K562 (cell line): Measurements from ENCODE around the gene HDGFL2. TPM values are rescaled to one million over a fixed set of nuclear protein-coding genes. Genes with fewer than 3 reads are reported as not detected.
A peak's percentile ranks its signal among the peaks of the same experiment; 100 is the strongest.

Experiments
- ATAC-seq: fragments of 200-7000 bp; cut with Tn5 transposase; 3 replicates; pipeline ENCODE4 v1.9.1; 2020; ENCODE audit warnings: moderate library complexity
- BruUV-seq: library from RNA; stranded (reverse); fragments of 400-500 nt; replicated peaks from 2 replicates; lab custom pipeline; 2021; lab: Mats Ljungman, UMichigan
- CTCF ChIA-PET: fragments of 300-600 bp; formaldehyde crosslinking; extraction: SDS; loops from one replicate; lab custom pipeline; 2021; ENCODE audit warnings: low intra/inter-chr PET ratio; lab: Yijun Ruan, JAX
- POLR2A ChIA-PET: fragments of 300-600, 350-650 bp; sonication (Branson Sonifier 250); formaldehyde crosslinking; extraction: SDS; loops from one replicate; lab custom pipeline; 2021; ENCODE audit warnings: antibody characterized with exemption, inconsistent platforms; lab: Yijun Ruan, JAX
- DNase-seq, 4 experiments: peaks; one replicate each; pipeline versions ENCODE4 v3.0.0 to v3.0.0-alpha.2; 2011 to 2018; ENCODE audit warnings: low spot score in 3 of 4, mixed read lengths in 3 of 4; ENCODE audit errors: extremely low read depth in 1 of 4
- FAIRE-seq: peaks from 2 replicates; lab custom pipeline; 2011; peaks lifted over from hg19 to GRCh38; lab: Jason Lieb, UNC
- H2AFZ ChIP-seq: 2 replicates; pipeline ENCODE4 v1.6.0; 2011; ENCODE audit warnings: low read depth, low read length, control low read depth, inconsistent platforms
- H3K27ac ChIP-seq: fragments of 200-600 bp; 3 replicates; pipeline ENCODE4 v1.8.0; 2011; ENCODE audit warnings: low read depth, mild to moderate bottlenecking, control low read depth, inconsistent platforms, low read length, moderate library complexity, mixed read lengths; ENCODE audit errors: extremely low read depth
- H3K27me3 ChIP-seq, 2 experiments: fragments of 300-600 bp in 1 of 2; 2 replicates in 1 of 2; 3 replicates in 1 of 2; pipeline versions ENCODE4 v1.6.0 to v1.8.0; 2011; ENCODE audit warnings: inconsistent platforms in 2 of 2, low read length in 2 of 2, mild to moderate bottlenecking in 1 of 2, mixed read lengths in 1 of 2, moderate library complexity in 1 of 2; ENCODE audit not compliant: control insufficient read depth in 2 of 2, insufficient read depth in 2 of 2
- H3K36me3 ChIP-seq: fragments of 300-600 bp; 3 replicates; pipeline ENCODE4 v1.8.0; 2011; ENCODE audit warnings: mild to moderate bottlenecking, low read length, inconsistent platforms; ENCODE audit not compliant: control insufficient read depth, insufficient read depth
- H3K4me1 ChIP-seq, 2 experiments: fragments of 200-600 bp in 1 of 2; replicated peaks in 1 of 2; 2 replicates in 1 of 2; 3 replicates in 1 of 2; pipeline versions ENCODE4 v1.5.1 to v1.8.0; 2011; ENCODE audit warnings: inconsistent platforms in 2 of 2, low read length in 2 of 2, mild to moderate bottlenecking in 1 of 2, mixed read lengths in 1 of 2, moderate library complexity in 1 of 2; ENCODE audit not compliant: control insufficient read depth in 2 of 2, insufficient read depth in 2 of 2
- H3K4me2 ChIP-seq: 2 replicates; pipeline ENCODE4 v1.6.1; 2011; ENCODE audit warnings: low read length, control low read depth, inconsistent platforms, mixed read lengths; ENCODE audit not compliant: insufficient read depth
- H3K4me3 ChIP-seq: fragments of 200-600 bp; sonication (generic), shearing (Covaris generic); 2 replicates; pipeline ENCODE4 v1.5.1; 2016; ENCODE audit warnings: control low read depth, inconsistent platforms
- H3K79me2 ChIP-seq: fragments of 200-600 bp; 3 replicates; pipeline ENCODE4 v1.8.0; 2011; ENCODE audit warnings: low read length, inconsistent platforms; ENCODE audit not compliant: control insufficient read depth, insufficient read depth
- H3K9ac ChIP-seq, 2 experiments: 2 replicates each; pipeline versions ENCODE4 v1.6.0 to v1.6.1; 2011; ENCODE audit warnings: low read depth in 2 of 2, low read length in 2 of 2, control low read depth in 1 of 2, inconsistent platforms in 1 of 2, mild to moderate bottlenecking in 1 of 2, mixed read lengths in 1 of 2; ENCODE audit not compliant: insufficient read depth in 1 of 2
- H3K9me1 ChIP-seq: one replicate; pipeline ENCODE4 v1.6.0; 2011; ENCODE audit warnings: inconsistent platforms, mild to moderate bottlenecking, low read length, moderate library complexity; ENCODE audit not compliant: control insufficient read depth, insufficient read depth
- H3K9me3 ChIP-seq: replicated peaks from 2 replicates; pipeline ENCODE4 v1.5.1; 2011; ENCODE audit warnings: low read depth, low read length, inconsistent platforms; ENCODE audit not compliant: control insufficient read depth, insufficient read depth
- H4K20me1 ChIP-seq: replicated peaks from 2 replicates; pipeline ENCODE4 v1.6.1; 2011; ENCODE audit warnings: low read length, inconsistent platforms, mixed read lengths; ENCODE audit not compliant: control insufficient read depth, insufficient read depth
- BCOR ChIP-seq: fragments of 450-650 bp; IDR thresholded peaks from 2 replicates; pipeline ENCODE4 v1.6.1; 2016
- CBFB ChIP-seq: sonication (generic); formaldehyde crosslinking; IDR thresholded peaks from 2 replicates; pipeline ENCODE4 v1.4.0; 2020; ENCODE audit warnings: mild to moderate bottlenecking, missing genetic modification reagents
- HSF4 ChIP-seq: fragments of 250-450 bp; sonication (Bioruptor Pico); IDR thresholded peaks from 2 replicates; pipeline ENCODE4 v2.1.2; 2022; ENCODE audit warnings: mild to moderate bottlenecking, moderate library complexity, borderline replicate concordance
- LARP7 ChIP-seq: fragments of 450-650 bp; IDR thresholded peaks from 2 replicates; pipeline ENCODE4 v1.6.1; 2016
- NEUROD1 ChIP-seq: fragments of 150-350 bp; IDR thresholded peaks from 2 replicates; pipeline ENCODE4 v1.6.1; 2014; ENCODE audit warnings: borderline replicate concordance, low read length, low read depth; ENCODE audit not compliant: partially characterized antibody
- POLR3G ChIP-seq: IDR thresholded peaks from 2 replicates; pipeline ENCODE4 v1.6.1; 2011; ENCODE audit not compliant: insufficient read length, insufficient replicate concordance; ENCODE audit errors: extremely low read depth
- STAT5A ChIP-seq: IDR thresholded peaks from 2 replicates; pipeline ENCODE4 v1.6.1; 2012; ENCODE audit warnings: low read length, inconsistent platforms, borderline replicate concordance
- ZC3H4 ChIP-seq: sonication (generic); formaldehyde crosslinking; IDR thresholded peaks from 2 replicates; pipeline ENCODE4 v1.9.0; 2021; ENCODE audit warnings: missing genetic modification reagents, borderline replicate concordance
- WGBS: fragments of 100-300 bp; shearing (Covaris generic); methylation state at CpG from one replicate; pipeline ENCODE4 v1.1.6; 2016; ENCODE audit warnings: low coverage, mixed read lengths; ENCODE audit not compliant: insufficient coverage; ENCODE audit errors: missing lambda C conversion rate; 5-methylcytosine and 5-hydroxymethylcytosine counted together
- in situ Hi-C: fragments of 300-500 bp; cut with MboI; formaldehyde crosslinking; loops from 4 replicates; pipeline ENCODE4 v1.15.0; 2018; ENCODE audit warnings: inconsistent platforms, mixed read lengths
- intact Hi-C: fragments of 100-400 bp; cut with micrococcal nuclease; formaldehyde crosslinking; loops from 2 replicates; pipeline ENCODE4 v1.14.2; 2022
- polyA plus RNA-seq, 8 experiments: library from polyadenylated mRNA; depleted of rRNA in 4 of 8; stranded (reverse) in 5 of 8; unstranded in 3 of 8; fragments of >200 nt; fragmentation: Nextera tagmentation in 2 of 8; fragmentation: Illumina TruSeq in 1 of 8; extraction: Ambion mirVana in 2 of 8; extraction: Trizol in 1 of 8; gene quantifications; 2 replicates each; pipeline versions ENCODE4 v1.2.1 to v1.2.3, GENCODE V29; 2011 to 2014; ENCODE audit warnings: inconsistent platforms in 1 of 8, missing spikeins in 1 of 8
- total RNA-seq, 7 experiments: library from RNA; depleted of rRNA in 6 of 7; stranded (reverse); fragments of >200 nt in 6 of 7; fragmentation: Illumina TruSeq in 2 of 7; extraction: Trizol in 2 of 7; gene quantifications; 2 replicates each; pipeline versions ENCODE4 v1.2.1 to v1.2.3, GENCODE V29; 2011 to 2021; ENCODE audit warnings: low replicate concordance in 1 of 7
- TF ChIP-seq, protein P1 (sequence below), 2 experiments: fragments of 450-650 bp; IDR thresholded peaks; 2 replicates each; pipeline ENCODE4 v1.6.1; 2016
- TF ChIP-seq, protein P2 (sequence below): sonication (generic); formaldehyde crosslinking; IDR thresholded peaks from 2 replicates; pipeline ENCODE4 v1.8.0; 2023; ENCODE audit warnings: mild to moderate bottlenecking, missing genetic modification reagents
- TF ChIP-seq, protein P3 (sequence below): fragments of 450-650 bp; formaldehyde crosslinking; IDR thresholded peaks from 2 replicates; pipeline ENCODE4 v1.4.0; 2022; ENCODE audit warnings: missing genetic modification characterization

HDGFL2 gene
- total and polyA plus RNA-seq, 9 of the 15 experiments (the other 6 are each of a cell fraction or from before 2014, with no cell fraction given) = 0.13 to 61.7 (median 16.0) TPM

DNA sequence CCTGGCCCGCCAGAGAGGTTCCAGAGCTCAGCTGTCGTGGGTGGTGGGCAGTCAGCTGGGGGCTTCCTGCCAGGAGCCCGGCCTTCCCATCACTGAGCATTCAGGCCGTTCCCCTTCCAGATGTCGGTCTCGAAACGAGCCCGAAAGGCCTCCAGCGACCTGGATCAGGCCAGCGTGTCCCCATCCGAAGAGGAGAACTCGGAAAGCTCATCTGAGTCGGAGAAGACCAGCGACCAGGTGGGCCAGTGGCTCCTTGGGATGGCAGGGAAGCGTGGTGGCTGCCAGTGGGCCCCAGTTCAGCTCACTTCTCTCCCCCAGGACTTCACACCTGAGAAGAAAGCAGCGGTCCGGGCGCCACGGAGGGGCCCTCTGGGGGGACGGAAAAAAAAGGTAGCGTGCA, 19.3 kb downstream of the HDGFL2 start (continued):
- TF ChIP-seq NEUROD1 (no peak), LARP7 (no peak)
- TF ChIP-seq, all 486 proteins: peak for 0

DNA sequence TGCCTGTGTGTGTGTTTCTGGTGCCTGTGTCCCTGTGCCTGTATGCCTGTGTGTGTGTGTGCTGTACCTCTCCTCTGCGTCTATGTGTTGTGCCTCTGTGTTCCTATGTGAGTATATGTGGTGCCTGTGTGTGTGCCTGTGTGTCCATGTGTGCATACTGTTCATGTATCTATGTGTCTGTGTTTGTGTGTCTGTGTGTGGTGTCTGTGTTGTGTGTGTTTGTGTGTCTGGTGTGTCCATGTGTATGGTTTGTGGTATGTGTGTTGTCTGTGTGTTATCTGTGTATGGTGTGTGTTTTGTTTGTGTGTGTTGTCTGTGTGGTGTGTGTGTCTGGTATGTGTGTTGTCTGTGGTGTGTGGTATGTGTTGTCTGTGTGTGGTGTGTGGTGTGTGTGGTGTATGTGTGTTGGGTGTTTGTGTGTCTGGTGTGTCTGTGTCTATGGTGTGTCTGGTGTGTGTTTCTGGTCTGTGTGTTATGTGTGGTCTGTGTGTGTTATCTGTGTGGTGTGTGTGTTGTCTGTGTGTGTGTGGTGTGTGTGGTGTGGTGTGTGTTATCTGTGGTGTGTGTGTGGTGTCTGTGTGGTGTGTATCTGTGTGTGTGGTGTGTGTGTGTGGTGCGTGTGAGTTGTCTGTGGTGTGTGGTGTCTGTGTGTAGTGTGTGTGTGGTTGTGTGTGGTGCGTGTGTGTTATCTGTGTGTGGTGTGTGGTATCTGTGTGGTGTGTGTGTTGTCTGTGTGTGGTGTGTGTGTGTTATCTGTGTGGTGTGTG, 20.4 kb downstream of the HDGFL2 start:
- Histone ChIP-seq H3K4me3 (no peak overlapping the region), H3K27ac (no peak overlapping the region; the same call in 2 of the 3 replicates), H3K4me1 (peaks cover 0 to 9% of the 10 kb centered on the region in 2 experiments; a peak in 1 of 5 replicates), H2AFZ (no peak overlapping the region), H3K9me1 (no peaks in the 10 kb centered on the region), H3K9ac (no peak overlapping the region), H3K27me3 (no peaks in the 10 kb centered on the region), H4K20me1 (no peaks in the 10 kb centered on the region), H3K9me3 (peaks cover 3% of the 10 kb centered on the region; the same call in 1 of the 2 replicates), H3K36me3 (peaks cover 63% of the 10 kb centered on the region), H3K79me2 (no peaks in the 10 kb centered on the region), H3K4me2 (no peak overlapping the region)
- POLR2A ChIA-PET = no interaction called here
- CTCF ChIA-PET = no interaction called here
- intact Hi-C loops (no loop called here), in situ Hi-C loops (no loop called here)
- FAIRE-seq = peak; percentile 94
- ATAC-seq = no peak
- DNase-seq = no peak
- 91% methylated on average over 3 of the region's 3 CpGs for WGBS
- no TSS peak for BruUV-seq
- TF ChIP-seq POLR3G (no peak), STAT5A (0 out of 2 replicates have a peak, but pooled peaks have one; percentile 34), HSF4 (CRISPR knock-in tag) (no peak), BCOR (peak; percentile 20), ZC3H4 (CRISPR knock-in tag) (0 out of 2 replicates have a peak, but pooled peaks have one; percentile 43), CBFB (CRISPR knock-in tag) (0 out of 2 replicates have a peak, but pooled peaks have one; percentile 18)
- TF ChIP-seq, protein P1, sequence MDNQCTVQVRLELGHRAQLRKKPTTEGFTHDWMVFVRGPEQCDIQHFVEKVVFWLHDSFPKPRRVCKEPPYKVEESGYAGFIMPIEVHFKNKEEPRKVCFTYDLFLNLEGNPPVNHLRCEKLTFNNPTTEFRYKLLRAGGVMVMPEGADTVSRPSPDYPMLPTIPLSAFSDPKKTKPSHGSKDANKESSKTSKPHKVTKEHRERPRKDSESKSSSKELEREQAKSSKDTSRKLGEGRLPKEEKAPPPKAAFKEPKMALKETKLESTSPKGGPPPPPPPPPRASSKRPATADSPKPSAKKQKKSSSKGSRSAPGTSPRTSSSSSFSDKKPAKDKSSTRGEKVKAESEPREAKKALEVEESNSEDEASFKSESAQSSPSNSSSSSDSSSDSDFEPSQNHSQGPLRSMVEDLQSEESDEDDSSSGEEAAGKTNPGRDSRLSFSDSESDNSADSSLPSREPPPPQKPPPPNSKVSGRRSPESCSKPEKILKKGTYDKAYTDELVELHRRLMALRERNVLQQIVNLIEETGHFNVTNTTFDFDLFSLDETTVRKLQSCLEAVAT (IDR thresholded peaks at IDR 0.05) = peak; percentile 30 to 42; a peak in 3 of 4 replicates
- TF ChIP-seq, protein P2, sequence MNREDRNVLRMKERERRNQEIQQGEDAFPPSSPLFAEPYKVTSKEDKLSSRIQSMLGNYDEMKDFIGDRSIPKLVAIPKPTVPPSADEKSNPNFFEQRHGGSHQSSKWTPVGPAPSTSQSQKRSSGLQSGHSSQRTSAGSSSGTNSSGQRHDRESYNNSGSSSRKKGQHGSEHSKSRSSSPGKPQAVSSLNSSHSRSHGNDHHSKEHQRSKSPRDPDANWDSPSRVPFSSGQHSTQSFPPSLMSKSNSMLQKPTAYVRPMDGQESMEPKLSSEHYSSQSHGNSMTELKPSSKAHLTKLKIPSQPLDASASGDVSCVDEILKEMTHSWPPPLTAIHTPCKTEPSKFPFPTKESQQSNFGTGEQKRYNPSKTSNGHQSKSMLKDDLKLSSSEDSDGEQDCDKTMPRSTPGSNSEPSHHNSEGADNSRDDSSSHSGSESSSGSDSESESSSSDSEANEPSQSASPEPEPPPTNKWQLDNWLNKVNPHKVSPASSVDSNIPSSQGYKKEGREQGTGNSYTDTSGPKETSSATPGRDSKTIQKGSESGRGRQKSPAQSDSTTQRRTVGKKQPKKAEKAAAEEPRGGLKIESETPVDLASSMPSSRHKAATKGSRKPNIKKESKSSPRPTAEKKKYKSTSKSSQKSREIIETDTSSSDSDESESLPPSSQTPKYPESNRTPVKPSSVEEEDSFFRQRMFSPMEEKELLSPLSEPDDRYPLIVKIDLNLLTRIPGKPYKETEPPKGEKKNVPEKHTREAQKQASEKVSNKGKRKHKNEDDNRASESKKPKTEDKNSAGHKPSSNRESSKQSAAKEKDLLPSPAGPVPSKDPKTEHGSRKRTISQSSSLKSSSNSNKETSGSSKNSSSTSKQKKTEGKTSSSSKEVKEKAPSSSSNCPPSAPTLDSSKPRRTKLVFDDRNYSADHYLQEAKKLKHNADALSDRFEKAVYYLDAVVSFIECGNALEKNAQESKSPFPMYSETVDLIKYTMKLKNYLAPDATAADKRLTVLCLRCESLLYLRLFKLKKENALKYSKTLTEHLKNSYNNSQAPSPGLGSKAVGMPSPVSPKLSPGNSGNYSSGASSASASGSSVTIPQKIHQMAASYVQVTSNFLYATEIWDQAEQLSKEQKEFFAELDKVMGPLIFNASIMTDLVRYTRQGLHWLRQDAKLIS (CRISPR knock-in tag) = no peak
- TF ChIP-seq, protein P3, sequence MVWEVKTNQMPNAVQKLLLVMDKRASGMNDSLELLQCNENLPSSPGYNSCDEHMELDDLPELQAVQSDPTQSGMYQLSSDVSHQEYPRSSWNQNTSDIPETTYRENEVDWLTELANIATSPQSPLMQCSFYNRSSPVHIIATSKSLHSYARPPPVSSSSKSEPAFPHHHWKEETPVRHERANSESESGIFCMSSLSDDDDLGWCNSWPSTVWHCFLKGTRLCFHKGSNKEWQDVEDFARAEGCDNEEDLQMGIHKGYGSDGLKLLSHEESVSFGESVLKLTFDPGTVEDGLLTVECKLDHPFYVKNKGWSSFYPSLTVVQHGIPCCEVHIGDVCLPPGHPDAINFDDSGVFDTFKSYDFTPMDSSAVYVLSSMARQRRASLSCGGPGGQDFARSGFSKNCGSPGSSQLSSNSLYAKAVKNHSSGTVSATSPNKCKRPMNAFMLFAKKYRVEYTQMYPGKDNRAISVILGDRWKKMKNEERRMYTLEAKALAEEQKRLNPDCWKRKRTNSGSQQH (CRISPR knock-in tag) = peak; percentile 61; the same call in 1 of the 2 replicates
